HEK293 (cell line): Measurements from ENCODE around the gene NGLY1.

Source experiments
- CTCF ChIA-PET: fragments of 350-600 bp; formaldehyde crosslinking; extraction: SDS; loops from one replicate; lab custom pipeline; 2021; ENCODE audit warnings: antibody characterized with exemption; lab: Yijun Ruan, JAX
- POLR2A ChIA-PET: fragments of 300-600 bp; formaldehyde crosslinking; extraction: SDS; loops from one replicate; lab custom pipeline; 2020; ENCODE audit warnings: antibody characterized with exemption, inconsistent platforms; lab: Yijun Ruan, JAX
- H3K27ac ChIP-seq: fragments of 200-500 bp; sonication (Bioruptor generic); 2 replicates; pipeline ENCODE4 v1.5.1; 2014; ENCODE audit warnings: low read depth, low read length, control low read depth, inconsistent platforms; ENCODE audit errors: extremely low read depth
- H3K36me3 ChIP-seq, 2 experiments: fragments of 200-500 bp in 1 of 2; sonication (Bioruptor generic) in 1 of 2; 1 replicate in 1 of 2; 2 replicates in 1 of 2; pipeline ENCODE4 v1.5.1; 2014 to 2017; ENCODE audit warnings: inconsistent platforms in 2 of 2, low read length in 2 of 2; ENCODE audit not compliant: control insufficient read depth in 2 of 2, insufficient read depth in 1 of 2
- H3K4me1 ChIP-seq: fragments of 200-500 bp; sonication (Bioruptor generic); 2 replicates; pipeline ENCODE4 v1.5.1; 2014; ENCODE audit warnings: mild to moderate bottlenecking, low read length, inconsistent platforms; ENCODE audit not compliant: control insufficient read depth, insufficient read depth
- H3K4me3 ChIP-seq: 2 replicates; pipeline ENCODE4 v1.5.1; 2011; ENCODE audit warnings: low read depth, mild to moderate bottlenecking, control low read depth, low read length, moderate library complexity
- H3K9me3 ChIP-seq: fragments of 200-500 bp; sonication (Bioruptor generic); 2 replicates; pipeline ENCODE4 v1.5.1; 2014; ENCODE audit warnings: low read depth, low read length, inconsistent platforms; ENCODE audit not compliant: control insufficient read depth, insufficient read depth
- EGR2 ChIP-seq: fragments of 450-650 bp; formaldehyde crosslinking; IDR thresholded peaks from 2 replicates; pipeline ENCODE4 v1.5.1; 2016; ENCODE audit warnings: low read depth, missing biosample characterization, missing genetic modification characterization
- HOXA7 ChIP-seq: sonication (generic); formaldehyde crosslinking; IDR thresholded peaks from 2 replicates; pipeline ENCODE4 v1.8.1; 2022; ENCODE audit warnings: missing genetic modification reagents, borderline replicate concordance
- KLF16 ChIP-seq: fragments of 450-650 bp; formaldehyde crosslinking; IDR thresholded peaks from 2 replicates; pipeline ENCODE4 v1.5.1; 2017; ENCODE audit warnings: missing biosample characterization, missing genetic modification characterization
- OSR2 ChIP-seq: fragments of 450-650 bp; formaldehyde crosslinking; IDR thresholded peaks from 2 replicates; pipeline ENCODE4 v1.5.1; 2016; ENCODE audit warnings: missing biosample characterization, missing genetic modification characterization
- PRDM1 ChIP-seq: fragments of 450-650 bp; formaldehyde crosslinking; IDR thresholded peaks from 2 replicates; pipeline ENCODE4; 2016; ENCODE audit warnings: missing biosample characterization, missing genetic modification characterization
- WT1 ChIP-seq: fragments of 450-650 bp; formaldehyde crosslinking; IDR thresholded peaks from 2 replicates; pipeline ENCODE4 v1.5.1; 2016; ENCODE audit warnings: missing biosample characterization, missing genetic modification characterization
- ZBTB48 ChIP-seq: fragments of 450-650 bp; formaldehyde crosslinking; IDR thresholded peaks from 2 replicates; pipeline ENCODE4 v1.5.1; 2016; ENCODE audit warnings: missing biosample characterization, missing genetic modification characterization
- ZFHX2 ChIP-seq: fragments of 450-650 bp; formaldehyde crosslinking; conservative IDR thresholded peaks from 2 replicates; pipeline ENCODE4 v1.5.1; 2016; ENCODE audit warnings: missing biosample characterization, missing genetic modification characterization
- ZNF112 ChIP-seq: fragments of 450-650 bp; formaldehyde crosslinking; IDR thresholded peaks from 2 replicates; pipeline ENCODE4 v1.5.0; 2017; ENCODE audit warnings: missing biosample characterization, missing genetic modification characterization
- ZNF175 ChIP-seq: fragments of 450-650 bp; formaldehyde crosslinking; IDR thresholded peaks from 2 replicates; pipeline ENCODE4 v1.5.1; 2016; ENCODE audit warnings: missing biosample characterization, missing genetic modification characterization
- ZNF2 ChIP-seq: fragments of 450-650 bp; formaldehyde crosslinking; IDR thresholded peaks from 2 replicates; pipeline ENCODE4 v1.5.1; 2016; ENCODE audit warnings: missing biosample characterization, missing genetic modification characterization
- ZNF311 ChIP-seq: fragments of 450-650 bp; formaldehyde crosslinking; IDR thresholded peaks from 2 replicates; pipeline ENCODE4 v1.5.1; 2017; ENCODE audit warnings: missing biosample characterization, missing genetic modification characterization, borderline replicate concordance
- ZNF585B ChIP-seq: fragments of 450-650 bp; formaldehyde crosslinking; IDR thresholded peaks from 2 replicates; pipeline ENCODE4 v1.5.1; 2016; ENCODE audit warnings: missing biosample characterization, missing genetic modification characterization
- ZNF768 ChIP-seq: fragments of 450-650 bp; formaldehyde crosslinking; IDR thresholded peaks from 2 replicates; pipeline ENCODE4 v1.5.1; 2018; ENCODE audit warnings: missing biosample characterization, mild to moderate bottlenecking, missing genetic modification characterization
- ZNF791 ChIP-seq: fragments of 450-650 bp; formaldehyde crosslinking; IDR thresholded peaks from 2 replicates; pipeline ENCODE4 v1.5.1; 2016; ENCODE audit warnings: missing biosample characterization, missing genetic modification characterization
- ZNF792 ChIP-seq: fragments of 450-650 bp; formaldehyde crosslinking; IDR thresholded peaks from 2 replicates; pipeline ENCODE4 v1.5.1; 2016; ENCODE audit warnings: missing biosample characterization, missing genetic modification characterization
- TF ChIP-seq, protein P1 (sequence below): fragments of 450-650 bp; formaldehyde crosslinking; IDR thresholded peaks from 2 replicates; pipeline ENCODE4 v1.5.1; 2016; ENCODE audit warnings: missing biosample characterization, missing genetic modification characterization
- TF ChIP-seq, protein P2 (sequence below): fragments of 450-650 bp; formaldehyde crosslinking; IDR thresholded peaks from 2 replicates; pipeline ENCODE4 v1.5.1; 2016; ENCODE audit warnings: missing biosample characterization, missing genetic modification characterization
- TF ChIP-seq, protein P3 (sequence below): fragments of 450-650 bp; formaldehyde crosslinking; IDR thresholded peaks from 2 replicates; pipeline ENCODE4 v1.5.1; 2017; ENCODE audit warnings: missing biosample characterization, missing genetic modification characterization
- TF ChIP-seq, protein P4 (sequence below): fragments of 450-650 bp; formaldehyde crosslinking; IDR thresholded peaks from 2 replicates; pipeline ENCODE4 v1.5.1; 2016; ENCODE audit warnings: missing biosample characterization, missing genetic modification characterization

The NGLY1 gene

DNA sequence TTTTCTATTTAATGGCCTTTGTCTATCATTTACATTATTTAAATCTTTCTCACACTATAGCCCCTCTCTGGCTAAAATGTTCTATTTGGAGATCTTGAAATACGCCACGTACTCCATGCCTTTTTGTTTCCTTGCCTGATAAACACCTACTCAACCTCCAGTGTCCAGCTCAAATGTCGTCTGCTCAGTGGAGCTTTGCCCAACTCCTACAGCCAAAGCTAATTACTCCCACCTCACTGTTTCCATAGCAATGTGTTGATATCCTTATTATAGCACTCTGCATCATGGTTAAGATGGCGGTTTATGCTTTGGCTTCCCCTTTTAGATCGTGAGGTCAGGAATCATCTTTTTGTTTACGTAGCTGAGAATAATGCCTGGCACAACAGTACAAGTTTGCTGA, 55.9 kb downstream of the NGLY1 start:
- peaks cover 0 to 31% of the 10 kb centered on the region in 2 experiments; a peak in 1 of 3 replicates for H3K36me3 ChIP-seq
- TF ChIP-seq ZFHX2 (tag by site-specific recombination): peak; percentile 53
- peak; percentile 57 for TF ChIP-seq EGR2
- TF ChIP-seq, protein P1, sequence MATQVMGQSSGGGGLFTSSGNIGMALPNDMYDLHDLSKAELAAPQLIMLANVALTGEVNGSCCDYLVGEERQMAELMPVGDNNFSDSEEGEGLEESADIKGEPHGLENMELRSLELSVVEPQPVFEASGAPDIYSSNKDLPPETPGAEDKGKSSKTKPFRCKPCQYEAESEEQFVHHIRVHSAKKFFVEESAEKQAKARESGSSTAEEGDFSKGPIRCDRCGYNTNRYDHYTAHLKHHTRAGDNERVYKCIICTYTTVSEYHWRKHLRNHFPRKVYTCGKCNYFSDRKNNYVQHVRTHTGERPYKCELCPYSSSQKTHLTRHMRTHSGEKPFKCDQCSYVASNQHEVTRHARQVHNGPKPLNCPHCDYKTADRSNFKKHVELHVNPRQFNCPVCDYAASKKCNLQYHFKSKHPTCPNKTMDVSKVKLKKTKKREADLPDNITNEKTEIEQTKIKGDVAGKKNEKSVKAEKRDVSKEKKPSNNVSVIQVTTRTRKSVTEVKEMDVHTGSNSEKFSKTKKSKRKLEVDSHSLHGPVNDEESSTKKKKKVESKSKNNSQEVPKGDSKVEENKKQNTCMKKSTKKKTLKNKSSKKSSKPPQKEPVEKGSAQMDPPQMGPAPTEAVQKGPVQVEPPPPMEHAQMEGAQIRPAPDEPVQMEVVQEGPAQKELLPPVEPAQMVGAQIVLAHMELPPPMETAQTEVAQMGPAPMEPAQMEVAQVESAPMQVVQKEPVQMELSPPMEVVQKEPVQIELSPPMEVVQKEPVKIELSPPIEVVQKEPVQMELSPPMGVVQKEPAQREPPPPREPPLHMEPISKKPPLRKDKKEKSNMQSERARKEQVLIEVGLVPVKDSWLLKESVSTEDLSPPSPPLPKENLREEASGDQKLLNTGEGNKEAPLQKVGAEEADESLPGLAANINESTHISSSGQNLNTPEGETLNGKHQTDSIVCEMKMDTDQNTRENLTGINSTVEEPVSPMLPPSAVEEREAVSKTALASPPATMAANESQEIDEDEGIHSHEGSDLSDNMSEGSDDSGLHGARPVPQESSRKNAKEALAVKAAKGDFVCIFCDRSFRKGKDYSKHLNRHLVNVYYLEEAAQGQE (tag by site-specific recombination): no peak
- TF ChIP-seq, all 188 proteins: peak for 2
- Histone ChIP-seq H3K27ac (no peak overlapping the region), H3K4me3 (no peak overlapping the region), H3K4me1 (no peaks in the 10 kb centered on the region), H3K9me3 (no peaks in the 10 kb centered on the region)
- ChIA-PET POLR2A (no interaction called here), CTCF (interaction anchor here (0.7 kb wide), 1 partner anchor 105 kb away, joined by 3 read pairs; no protein-coding TSS in a partner anchor)

DNA sequence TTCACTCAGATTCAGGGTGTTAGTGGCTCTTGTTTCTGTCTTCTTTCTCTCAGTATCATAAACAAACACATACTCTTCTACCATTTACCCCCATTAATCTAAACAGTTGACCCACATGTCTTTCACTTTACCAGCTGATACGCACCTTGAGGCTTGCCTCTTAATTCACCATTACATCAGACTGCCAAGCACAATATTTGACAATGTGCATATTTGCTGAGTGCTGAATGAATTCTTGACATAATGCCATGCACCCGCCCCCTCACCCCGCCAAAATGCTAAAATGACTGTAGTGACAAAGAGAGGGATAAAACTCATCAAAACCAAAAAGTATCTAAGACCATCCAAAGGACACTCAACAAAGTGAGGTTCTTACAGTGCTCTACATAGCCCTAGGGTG, 57.4 kb downstream of the NGLY1 start:
- ChIA-PET POLR2A (no interaction called here), CTCF (no interaction called here)
- H3K4me3 ChIP-seq: no peak overlapping the region
- H3K36me3 ChIP-seq: peaks cover 0 to 21% of the 10 kb centered on the region in 2 experiments; a peak in 1 of 3 replicates
- H3K9me3 ChIP-seq: no peaks in the 10 kb centered on the region
- TF ChIP-seq, protein P2, sequence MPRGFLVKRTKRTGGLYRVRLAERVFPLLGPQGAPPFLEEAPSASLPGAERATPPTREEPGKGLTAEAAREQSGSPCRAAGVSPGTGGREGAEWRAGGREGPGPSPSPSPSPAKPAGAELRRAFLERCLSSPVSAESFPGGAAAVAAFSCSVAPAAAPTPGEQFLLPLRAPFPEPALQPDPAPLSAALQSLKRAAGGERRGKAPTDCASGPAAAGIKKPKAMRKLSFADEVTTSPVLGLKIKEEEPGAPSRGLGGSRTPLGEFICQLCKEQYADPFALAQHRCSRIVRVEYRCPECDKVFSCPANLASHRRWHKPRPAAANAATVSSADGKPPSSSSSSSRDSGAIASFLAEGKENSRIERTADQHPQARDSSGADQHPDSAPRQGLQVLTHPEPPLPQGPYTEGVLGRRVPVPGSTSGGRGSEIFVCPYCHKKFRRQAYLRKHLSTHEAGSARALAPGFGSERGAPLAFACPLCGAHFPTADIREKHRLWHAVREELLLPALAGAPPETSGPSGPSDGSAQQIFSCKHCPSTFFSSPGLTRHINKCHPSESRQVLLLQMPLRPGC (tag by site-specific recombination): no peak
- TF ChIP-seq ZBTB48 (tag by site-specific recombination): no peak
- no peak for TF ChIP-seq ZNF792 (tag by site-specific recombination)
- TF ChIP-seq ZNF791 (tag by site-specific recombination): no peak
- no peak for TF ChIP-seq KLF16 (tag by site-specific recombination)
- no peak for TF ChIP-seq ZNF2 (tag by site-specific recombination)
- no peak for TF ChIP-seq HOXA7 (CRISPR knock-in tag)
- TF ChIP-seq ZNF768 (tag by site-specific recombination): no peak
- no peak for TF ChIP-seq ZNF175 (tag by site-specific recombination)
- no peak for TF ChIP-seq PRDM1 (tag by site-specific recombination)
- TF ChIP-seq ZNF585B (tag by site-specific recombination): no peak
- TF ChIP-seq, protein P3, sequence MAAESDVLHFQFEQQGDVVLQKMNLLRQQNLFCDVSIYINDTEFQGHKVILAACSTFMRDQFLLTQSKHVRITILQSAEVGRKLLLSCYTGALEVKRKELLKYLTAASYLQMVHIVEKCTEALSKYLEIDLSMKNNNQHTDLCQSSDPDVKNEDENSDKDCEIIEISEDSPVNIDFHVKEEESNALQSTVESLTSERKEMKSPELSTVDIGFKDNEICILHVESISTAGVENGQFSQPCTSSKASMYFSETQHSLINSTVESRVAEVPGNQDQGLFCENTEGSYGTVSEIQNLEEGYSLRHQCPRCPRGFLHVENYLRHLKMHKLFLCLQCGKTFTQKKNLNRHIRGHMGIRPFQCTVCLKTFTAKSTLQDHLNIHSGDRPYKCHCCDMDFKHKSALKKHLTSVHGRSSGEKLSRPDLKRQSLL (tag by site-specific recombination): no peak
- TF ChIP-seq, protein P4, sequence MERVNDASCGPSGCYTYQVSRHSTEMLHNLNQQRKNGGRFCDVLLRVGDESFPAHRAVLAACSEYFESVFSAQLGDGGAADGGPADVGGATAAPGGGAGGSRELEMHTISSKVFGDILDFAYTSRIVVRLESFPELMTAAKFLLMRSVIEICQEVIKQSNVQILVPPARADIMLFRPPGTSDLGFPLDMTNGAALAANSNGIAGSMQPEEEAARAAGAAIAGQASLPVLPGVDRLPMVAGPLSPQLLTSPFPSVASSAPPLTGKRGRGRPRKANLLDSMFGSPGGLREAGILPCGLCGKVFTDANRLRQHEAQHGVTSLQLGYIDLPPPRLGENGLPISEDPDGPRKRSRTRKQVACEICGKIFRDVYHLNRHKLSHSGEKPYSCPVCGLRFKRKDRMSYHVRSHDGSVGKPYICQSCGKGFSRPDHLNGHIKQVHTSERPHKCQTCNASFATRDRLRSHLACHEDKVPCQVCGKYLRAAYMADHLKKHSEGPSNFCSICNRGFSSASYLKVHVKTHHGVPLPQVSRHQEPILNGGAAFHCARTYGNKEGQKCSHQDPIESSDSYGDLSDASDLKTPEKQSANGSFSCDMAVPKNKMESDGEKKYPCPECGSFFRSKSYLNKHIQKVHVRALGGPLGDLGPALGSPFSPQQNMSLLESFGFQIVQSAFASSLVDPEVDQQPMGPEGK (tag by site-specific recombination): no peak
- no peak for TF ChIP-seq WT1 (tag by site-specific recombination)
- TF ChIP-seq OSR2 (tag by site-specific recombination): no peak
- TF ChIP-seq ZNF311 (tag by site-specific recombination): no peak
- TF ChIP-seq ZNF112 (tag by site-specific recombination): no peak
- no peak overlapping the region for H3K27ac ChIP-seq
- no peaks in the 10 kb centered on the region for H3K4me1 ChIP-seq
